Keratinocyte (primary cell): Measurements from ENCODE around the gene CARD6. TPM values are rescaled to one million over a fixed set of nuclear protein-coding genes. Genes with fewer than 3 reads are reported as not detected.

Experiments
- DNase-seq: peaks from one replicate; pipeline ENCODE4 v3.0.0-alpha.2; 2011; ENCODE audit warnings: low read depth, missing footprints, low spot score
- FAIRE-seq: peaks from 2 replicates; lab custom pipeline; 2011; peaks lifted over from hg19 to GRCh38; lab: Jason Lieb, UNC
- H2AFZ ChIP-seq: 2 replicates; pipeline ENCODE4 v1.6.0; 2012; ENCODE audit warnings: low read length, control low read depth, inconsistent platforms; ENCODE audit not compliant: control insufficient read depth
- H3K27ac ChIP-seq: 2 replicates; pipeline ENCODE4 v1.5.1; 2011; ENCODE audit warnings: low read length; ENCODE audit not compliant: control insufficient read depth, insufficient read depth
- H3K27me3 ChIP-seq: 3 replicates; pipeline ENCODE4 v1.6.0; 2011; ENCODE audit warnings: low read length; ENCODE audit not compliant: control insufficient read depth, insufficient read depth; ENCODE audit errors: extremely low read depth
- H3K36me3 ChIP-seq, 2 experiments: 2 replicates in 1 of 2; 3 replicates in 1 of 2; pipeline ENCODE4 v1.5.1; 2011; ENCODE audit warnings: low read length in 2 of 2, mild to moderate bottlenecking in 1 of 2; ENCODE audit not compliant: control insufficient read depth in 2 of 2, insufficient read depth in 2 of 2; ENCODE audit errors: extremely low read depth in 1 of 2
- H3K4me1 ChIP-seq: 3 replicates; pipeline ENCODE4 v1.5.1; 2011; ENCODE audit warnings: low read length; ENCODE audit not compliant: control insufficient read depth, insufficient read depth; ENCODE audit errors: extremely low read depth
- H3K4me2 ChIP-seq: 3 replicates; pipeline ENCODE4 v1.6.0; 2011; ENCODE audit warnings: low read depth, low read length; ENCODE audit not compliant: control insufficient read depth, insufficient read depth; ENCODE audit errors: extremely low read depth
- H3K4me3 ChIP-seq, 3 experiments: fragments of 200-600 bp in 1 of 3; sonication (generic) in 1 of 3; 2 replicates in 2 of 3; 3 replicates in 1 of 3; pipeline ENCODE4 v1.5.1; 2011 to 2016; ENCODE audit warnings: low read length in 3 of 3, mild to moderate bottlenecking in 3 of 3, control low read depth in 2 of 3, inconsistent platforms in 1 of 3, low read depth in 1 of 3, mixed read lengths in 1 of 3, mixed run types in 1 of 3, moderate library complexity in 1 of 3; ENCODE audit not compliant: control insufficient read depth in 2 of 3, insufficient read depth in 2 of 3; ENCODE audit errors: extremely low read depth in 1 of 3
- H3K79me2 ChIP-seq: 2 replicates; pipeline ENCODE4 v1.6.0; 2012; ENCODE audit warnings: low read length; ENCODE audit not compliant: control insufficient read depth, insufficient read depth
- H3K9ac ChIP-seq: 3 replicates; pipeline ENCODE4 v1.6.0; 2011; ENCODE audit warnings: low read length; ENCODE audit not compliant: control insufficient read depth, insufficient read depth; ENCODE audit errors: extremely low read depth
- H3K9me1 ChIP-seq: 3 replicates; pipeline ENCODE4 v1.6.0; 2011; ENCODE audit warnings: low read length; ENCODE audit not compliant: control insufficient read depth, insufficient read depth; ENCODE audit errors: extremely low read depth
- H3K9me3 ChIP-seq: 2 replicates; pipeline ENCODE4 v1.5.1; 2012; ENCODE audit warnings: low read depth, low read length; ENCODE audit not compliant: control insufficient read depth
- H4K20me1 ChIP-seq: 3 replicates; pipeline ENCODE4 v1.6.0; 2011; ENCODE audit warnings: low read length; ENCODE audit not compliant: control insufficient read depth, insufficient read depth; ENCODE audit errors: extremely low read depth
- CTCF ChIP-seq, 3 experiments: IDR thresholded peaks in 1 of 3; conservative IDR thresholded peaks in 1 of 3; optimal IDR thresholded peaks in 1 of 3; 2 replicates in 2 of 3; 3 replicates in 1 of 3; pipeline versions ENCODE3 to v1.5.1; 2011; ENCODE audit warnings: low read length in 3 of 3, mild to moderate bottlenecking in 3 of 3, moderate library complexity in 2 of 3, control low read depth in 1 of 3, inconsistent platforms in 1 of 3; ENCODE audit not compliant: insufficient read depth in 2 of 3; ENCODE audit errors: extremely low read depth in 1 of 3
- EZH2 ChIP-seq: IDR thresholded peaks from one replicate; pipeline ENCODE4 v1.6.1; 2012; ENCODE audit warnings: inconsistent platforms, mild to moderate bottlenecking, low read length, moderate library complexity
- dilution Hi-C: fragments of 300-500 bp; cut with MboI; formaldehyde crosslinking; loops from one replicate; pipeline ENCODE4 v1.7.0; 2020; ENCODE audit warnings: low sequenced_read_pairs; ENCODE audit not compliant: extremely low pct_ligation_motif_present
- polyA plus RNA-seq, 5 experiments: library from polyadenylated mRNA; depleted of rRNA in 3 of 5; stranded (reverse) in 3 of 5; stranded (forward) in 1 of 5; unstranded in 1 of 5; fragments of >200 nt; gene quantifications; 1 replicate in 1 of 5; 2 replicates in 3 of 5; 3 replicates in 1 of 5; pipeline versions ENCODE4 v1.2.1 to v1.2.3, GENCODE V29; 2011 to 2012; ENCODE audit warnings: missing spikeins in 2 of 5, low read depth in 1 of 5, low replicate concordance in 1 of 5

Gene CARD6
- polyA plus RNA-seq, 1 donor (not counting 4 experiments of a cell fraction or from before 2014, with no cell fraction given), result 4.4 TPM

DNA sequence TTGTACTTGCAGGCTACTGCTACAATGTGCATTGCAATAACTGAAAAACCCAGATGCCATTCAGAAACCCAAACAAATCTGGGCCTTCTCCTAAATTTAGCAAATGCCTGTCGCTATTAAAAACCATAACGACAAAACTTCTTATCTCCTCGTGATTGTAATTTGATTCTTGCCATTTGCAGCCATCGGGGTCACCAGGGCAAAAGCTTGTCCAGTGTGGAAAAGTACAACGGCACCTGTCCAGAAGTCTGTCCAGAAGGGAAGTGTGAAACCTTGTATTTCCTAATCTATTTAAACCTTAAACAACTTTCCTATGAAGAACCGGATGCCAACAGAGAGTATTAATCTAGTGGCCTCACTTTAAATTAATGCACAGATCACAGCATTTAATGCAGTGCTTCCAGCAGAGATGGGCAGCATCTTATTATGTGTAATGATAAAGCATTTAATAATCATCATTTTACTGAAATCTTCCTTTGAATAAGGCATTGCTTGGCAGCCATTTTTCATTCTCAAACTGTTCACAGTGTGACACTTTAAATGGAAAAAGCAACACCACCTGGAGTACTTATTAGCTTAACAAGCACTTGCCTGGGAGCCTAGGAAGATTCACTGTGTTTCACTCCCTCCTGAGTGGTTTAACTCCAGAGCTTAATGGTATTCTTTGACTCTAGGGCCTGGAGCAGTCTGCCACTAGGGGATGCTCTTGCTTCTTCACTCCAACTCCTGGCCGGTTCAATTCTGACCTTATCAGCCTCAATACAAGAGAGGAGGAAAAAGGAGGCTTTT, 63.2 kb downstream of the CARD6 start:
- H3K36me3 ChIP-seq, result no peaks in the 10 kb centered on the region
- no peaks in the 10 kb centered on the region for H3K9me3 ChIP-seq
- no peak overlapping the region for H3K4me3 ChIP-seq
- H3K27me3 ChIP-seq, result no peaks in the 10 kb centered on the region
- H4K20me1 ChIP-seq, result no peaks in the 10 kb centered on the region
- H3K27ac ChIP-seq, result no peak overlapping the region
- H3K4me1 ChIP-seq, result no peaks in the 10 kb centered on the region
- no peak for FAIRE-seq
- dilution Hi-C loops, result no loop called here
- no peak overlapping the region for H3K4me2 ChIP-seq
- DNase-seq, result no peak
- H2AFZ ChIP-seq, result no peak overlapping the region
- no peaks in the 10 kb centered on the region for H3K79me2 ChIP-seq
- no peak overlapping the region for H3K9ac ChIP-seq
- TF ChIP-seq EZH2 (no peak), CTCF (optimal IDR thresholded peaks at IDR 0.05 in 1 of 3, IDR thresholded peaks at IDR 0.05 in 1 of 3, conservative IDR thresholded peaks at IDR 0.05 in 1 of 3; ENCODE audit: extremely low read depth in 1 of 3, insufficient read depth in 2 of 3, low read length in 3 of 3) (peak; percentile 85 to 99 (median 94))
- no peaks in the 10 kb centered on the region for H3K9me1 ChIP-seq

GRCh38 chr5:40904994-40905306, 63.8 kb downstream of the CARD6 start:
- dilution Hi-C loops, result no loop called here
- H3K27ac ChIP-seq, result no peak overlapping the region
- TF ChIP-seq CTCF (optimal IDR thresholded peaks at IDR 0.05 in 1 of 3, IDR thresholded peaks at IDR 0.05 in 1 of 3, conservative IDR thresholded peaks at IDR 0.05 in 1 of 3; ENCODE audit: extremely low read depth in 1 of 3, insufficient read depth in 2 of 3, low read length in 3 of 3) (no peak), EZH2 (no peak)

More at GRCh38 chr5:40904994-40905306, 63.8 kb downstream of the CARD6 start:
- Histone ChIP-seq H3K4me2 (no peak overlapping the region), H3K36me3 (no peaks in the 10 kb centered on the region), H2AFZ (no peak overlapping the region), H3K9me1 (no peaks in the 10 kb centered on the region), H3K4me1 (no peaks in the 10 kb centered on the region), H3K27me3 (no peaks in the 10 kb centered on the region), H3K9ac (no peak overlapping the region), H3K4me3 (no peak overlapping the region), H3K79me2 (no peaks in the 10 kb centered on the region), H4K20me1 (no peaks in the 10 kb centered on the region), H3K9me3 (no peaks in the 10 kb centered on the region)
- FAIRE-seq (no peak), DNase-seq (no peak)
